ENCODE results near the gene CFL2. TPM values are rescaled to one million over a fixed set of nuclear protein-coding genes. Genes with fewer than 3 reads are reported as not detected.
"Not testable (repeated sequence)": the region's sequence is repeated elsewhere in the genome, so short reads cannot be mapped to it uniquely, and the experiment has no call there.

The CFL2 gene
- total RNA-seq, 1 donor from 2014 or later: 56.8 TPM

DNA sequence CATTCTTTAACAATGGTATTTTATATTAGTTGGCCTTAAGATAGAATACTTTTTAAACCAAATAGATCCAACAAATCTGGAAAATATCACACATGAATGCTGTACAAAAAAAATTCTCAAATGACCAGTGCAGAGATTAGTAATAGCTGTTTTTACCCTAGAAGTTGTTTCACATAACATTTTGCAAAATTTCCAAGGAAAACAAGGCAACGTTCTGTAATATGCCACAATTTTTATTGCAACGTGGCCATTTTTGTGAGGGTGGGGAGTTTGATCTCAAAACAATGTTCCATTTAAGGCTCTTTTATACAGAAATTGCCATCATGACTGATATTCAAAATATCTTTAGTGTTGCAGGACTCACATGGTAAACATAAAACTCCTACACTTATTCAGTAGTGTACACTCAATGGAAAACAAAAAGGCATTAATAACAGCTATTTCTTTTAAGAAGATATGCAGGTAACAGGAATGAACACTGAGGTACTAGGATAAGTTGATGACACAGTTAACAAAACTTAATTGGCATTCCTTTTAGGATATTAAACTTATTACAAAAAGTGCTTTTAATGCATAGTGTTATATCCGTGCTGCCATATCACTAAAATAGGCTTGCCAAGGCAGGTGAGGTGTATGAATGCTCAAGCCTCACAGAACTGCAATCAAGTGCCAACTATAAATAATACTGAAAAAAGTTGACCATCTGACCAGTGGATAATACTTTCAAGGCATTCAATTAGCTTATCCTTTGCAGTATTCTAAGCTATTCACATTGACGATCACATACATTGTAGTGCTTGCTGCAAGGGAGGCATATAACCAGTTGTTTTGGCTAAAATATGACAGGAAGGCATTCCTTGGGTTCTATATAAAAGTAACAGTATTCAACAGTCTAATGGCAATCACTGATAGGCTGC lies 2.3 kb downstream of the CFL2 start:
- no peak for DNase-seq

DNA sequence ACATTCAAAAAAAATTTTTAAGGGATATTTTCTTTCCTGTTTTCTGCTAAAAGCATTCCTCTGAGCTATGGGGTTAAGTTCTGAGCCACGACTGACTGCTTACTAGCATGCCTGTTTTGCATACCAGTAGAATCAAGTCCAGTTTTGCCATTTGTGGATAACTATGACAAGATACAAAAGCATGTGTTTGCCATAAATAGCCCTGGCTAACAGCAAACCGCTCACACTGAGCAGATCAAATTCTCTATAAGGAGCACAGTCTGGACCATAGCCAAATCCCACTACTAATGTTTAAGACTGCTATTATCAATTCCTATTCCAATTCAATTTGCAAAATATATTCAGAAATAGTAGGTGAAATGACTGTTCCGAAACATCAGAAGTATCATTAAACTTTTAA lies 3.2 kb downstream of the CFL2 start:
- DNase-seq: no peak

DNA sequence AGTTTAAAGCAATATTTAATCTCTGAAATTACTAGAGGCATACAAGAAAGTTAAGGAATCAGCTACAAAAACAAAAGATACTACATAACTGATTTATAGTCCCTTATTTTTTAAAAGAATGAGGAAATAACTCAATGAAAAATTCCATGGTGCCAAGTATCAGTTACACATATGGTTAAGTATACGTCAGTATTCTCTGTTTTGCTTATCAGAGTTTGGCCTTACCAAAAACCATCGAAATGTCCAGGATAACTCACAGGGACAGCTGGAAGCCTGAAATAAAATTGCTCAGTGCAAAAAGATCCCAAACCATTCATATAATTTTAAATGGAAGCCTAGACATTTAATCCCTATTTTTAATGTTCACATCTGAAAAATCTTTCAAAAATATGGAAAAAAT lies 3.6 kb downstream of the CFL2 start:
- DNase-seq: no peak

DNA sequence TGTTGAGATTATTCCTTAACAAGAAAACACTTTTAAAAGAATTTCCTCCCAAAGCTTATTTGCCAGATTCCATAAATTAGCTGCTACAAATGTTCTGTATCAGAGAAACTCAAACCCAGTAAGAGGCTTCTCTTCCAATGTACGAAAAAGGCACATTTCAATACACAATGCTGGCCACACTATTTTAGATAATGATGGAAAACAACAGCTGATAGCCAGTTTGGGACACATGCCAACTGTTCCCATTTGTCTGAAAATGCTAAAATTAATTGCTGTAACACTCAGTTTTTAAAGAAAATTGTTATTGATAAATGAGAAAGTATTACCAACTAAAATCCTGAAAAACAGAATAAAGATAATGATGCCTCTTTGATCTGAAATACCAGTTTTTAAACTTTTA lies 4.4 kb downstream of the CFL2 start:
- no peak for DNase-seq

DNA sequence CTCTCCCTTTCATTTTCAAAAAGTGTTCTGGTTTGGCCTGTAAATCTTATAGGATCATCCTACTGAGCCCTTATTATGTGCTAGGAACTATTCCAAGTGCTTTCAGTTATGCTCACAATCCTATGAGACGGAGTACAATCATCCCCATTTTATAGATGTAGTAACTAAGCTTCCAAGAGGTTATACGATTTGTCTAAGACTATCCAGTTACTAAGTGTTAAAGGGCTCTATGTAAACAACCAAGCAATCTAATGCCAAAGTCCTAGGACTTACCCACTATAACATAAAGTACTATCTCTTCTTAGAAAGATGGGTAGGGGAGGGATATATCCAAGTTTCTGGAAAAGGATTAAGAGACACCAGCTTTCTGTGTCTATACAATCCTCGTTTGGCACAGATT lies 6.7 kb downstream of the CFL2 start:
- DNase-seq: no peak

DNA sequence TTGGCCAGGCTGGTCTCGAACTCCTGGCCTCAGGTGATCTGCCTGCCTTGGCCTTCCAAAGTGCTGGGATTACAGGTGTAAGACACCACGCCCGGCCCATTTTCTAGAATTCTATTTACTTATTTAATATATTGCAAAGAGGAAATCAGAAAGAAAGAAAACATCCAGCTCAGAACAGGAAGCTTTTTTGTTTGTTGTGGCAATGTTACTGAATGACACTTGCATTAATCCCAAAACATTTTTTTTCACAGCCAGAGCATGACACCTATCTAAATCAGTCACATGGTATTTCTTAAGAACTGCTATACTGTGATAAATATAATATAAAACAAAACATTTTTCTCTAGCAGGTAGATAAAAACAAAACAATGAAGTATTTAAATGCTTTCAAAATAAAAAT lies 12.6 kb downstream of the CFL2 start:
- DNase-seq: no peak

DNA sequence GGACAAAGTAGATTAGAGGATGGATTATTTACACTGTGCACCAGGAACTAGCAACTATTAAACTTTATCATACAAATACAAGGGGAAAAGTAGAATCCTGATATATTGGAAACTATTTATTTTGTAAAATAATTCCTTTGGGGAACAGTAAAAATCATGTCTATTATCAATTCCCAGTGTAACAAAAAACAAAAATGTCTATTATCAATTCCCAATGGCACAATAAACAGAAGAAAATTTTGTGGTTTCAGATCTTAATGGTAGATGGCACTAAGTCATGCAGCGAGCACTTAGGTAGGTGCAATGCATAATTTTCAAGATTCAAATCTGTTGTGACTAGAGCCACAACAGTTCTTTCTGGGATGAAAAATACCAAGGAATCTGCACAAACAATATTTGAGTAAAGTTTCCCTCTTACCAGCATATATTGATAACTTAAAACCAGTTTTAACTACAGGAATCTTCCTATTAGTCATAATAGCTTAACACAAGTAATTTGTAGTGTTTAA lies 13.7 kb downstream of the CFL2 start:
- no peak for DNase-seq

DNA sequence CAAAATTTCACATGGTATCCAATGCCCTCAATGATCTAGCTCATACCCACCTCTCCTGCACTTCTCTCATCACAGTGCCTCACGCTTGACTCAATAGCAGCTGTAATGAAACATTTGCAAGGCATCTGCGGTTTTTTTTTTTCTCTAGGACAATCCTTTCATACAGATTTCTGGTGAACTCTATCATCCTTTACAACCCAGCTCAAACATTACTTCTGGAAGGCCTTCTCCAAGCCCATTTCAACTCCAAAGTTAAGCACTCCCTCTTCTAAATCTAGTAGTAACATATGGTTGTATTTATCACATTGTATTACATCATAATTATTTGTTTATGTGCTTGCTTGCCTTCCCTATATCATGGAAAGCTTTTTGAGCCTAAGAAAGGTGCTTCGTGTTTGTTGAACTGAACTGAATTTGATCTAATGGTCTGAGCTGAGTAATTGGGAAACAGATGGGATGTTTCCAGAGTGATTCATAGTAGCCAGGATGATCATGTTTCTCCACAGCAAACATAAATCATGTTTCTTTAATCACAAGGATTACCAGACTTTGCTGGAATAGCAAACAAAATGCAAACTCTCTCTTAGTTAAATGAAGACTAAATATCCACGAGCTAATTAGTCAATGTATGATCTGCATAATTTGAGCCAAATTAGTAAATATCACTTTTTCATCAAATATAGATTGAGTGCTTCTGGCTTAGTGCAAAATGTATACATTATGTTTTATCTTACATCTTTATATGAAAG lies 14.3 kb downstream of the CFL2 start:
- no peak for DNase-seq

DNA sequence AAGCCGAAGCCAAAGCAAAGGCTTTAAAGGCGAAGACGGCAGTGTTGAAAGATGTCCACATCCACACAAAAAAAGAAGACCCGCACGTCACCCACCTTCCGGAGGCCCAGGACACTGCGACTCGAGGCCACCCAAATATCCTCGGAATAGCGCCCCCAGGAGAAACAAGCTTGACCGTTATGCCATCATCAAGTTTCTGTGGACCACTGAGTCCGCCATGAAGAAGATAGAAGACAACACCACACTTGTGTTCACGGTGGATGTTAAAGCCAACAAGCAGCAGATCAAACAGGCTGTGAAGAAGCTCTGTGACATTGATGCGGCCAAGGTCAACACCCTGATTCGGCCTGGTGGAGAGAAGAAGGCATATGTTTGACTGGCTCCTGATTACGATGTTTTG lies 20.2 kb downstream of the CFL2 start:
- not testable (repeated sequence) for DNase-seq

DNA sequence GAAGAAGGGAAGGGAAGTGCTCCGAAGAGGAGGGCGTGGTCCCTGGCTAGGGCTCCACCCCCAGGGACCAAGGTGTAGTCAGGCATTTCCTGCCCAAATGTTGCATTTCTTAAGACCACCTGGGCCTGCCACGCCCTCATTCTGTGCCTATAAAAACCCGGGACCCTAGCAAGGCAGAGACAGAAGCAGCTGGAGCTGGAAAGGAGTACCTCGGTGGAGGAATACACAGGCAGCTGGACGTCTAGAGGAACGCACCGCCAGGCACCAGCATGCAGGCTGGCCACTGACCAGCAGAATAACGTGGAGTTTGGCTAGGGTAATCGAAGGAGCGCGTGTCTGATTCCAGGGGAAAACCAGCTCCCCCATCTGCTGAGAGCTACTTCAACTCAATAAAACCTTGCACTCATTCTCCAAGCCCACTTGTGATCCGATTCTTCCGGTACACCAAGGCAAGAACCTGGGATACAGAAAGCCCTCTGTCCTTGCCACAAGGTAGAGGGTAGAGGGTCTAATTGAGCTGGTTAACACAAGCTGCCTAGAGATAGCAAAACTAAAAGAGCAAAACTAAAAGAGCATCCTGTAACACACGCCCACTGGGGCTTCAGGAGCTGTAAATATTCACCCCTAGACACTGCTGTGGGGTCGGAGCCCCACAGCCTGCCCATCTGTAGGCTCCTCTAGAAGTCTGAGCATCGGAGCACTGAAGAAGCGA lies 21.0 kb downstream of the CFL2 start:
- DNase-seq: no peak

DNA sequence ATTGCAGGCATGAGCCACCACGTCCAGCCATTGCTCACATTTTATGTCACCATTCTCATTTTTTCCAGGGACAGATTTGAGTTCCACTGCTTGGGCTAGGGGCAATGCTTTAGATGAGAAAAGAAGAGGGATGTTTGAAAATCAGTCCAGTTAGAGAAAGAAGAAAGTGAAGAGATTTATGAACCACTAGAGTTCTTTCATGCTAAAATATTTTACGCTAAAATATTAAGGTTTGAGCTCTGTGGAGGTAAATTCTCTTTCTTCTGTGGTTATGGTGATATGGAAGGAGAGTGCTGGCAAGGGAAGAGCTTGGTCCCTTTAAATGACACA lies 21.5 kb downstream of the CFL2 start:
- no peak for DNase-seq

DNA sequence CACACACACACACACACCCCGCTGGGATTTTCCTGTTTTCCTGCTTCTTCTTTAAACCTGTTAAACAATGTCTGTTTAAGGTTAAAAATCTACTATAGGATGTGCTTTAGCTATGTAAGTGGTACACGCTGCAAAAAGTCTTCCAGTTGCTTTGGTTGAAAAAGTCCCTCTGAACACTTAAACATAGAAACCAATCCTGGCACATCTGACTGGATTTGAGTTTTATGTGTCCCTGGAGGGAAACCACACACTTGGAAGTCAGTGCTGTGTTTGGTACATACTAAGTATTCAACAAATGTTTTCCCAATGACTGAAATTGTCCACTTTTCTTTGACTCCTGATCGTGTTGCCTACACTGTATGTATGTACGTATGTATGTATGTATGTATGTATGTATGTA lies 22.0 kb downstream of the CFL2 start:
- DNase-seq: no peak

DNA sequence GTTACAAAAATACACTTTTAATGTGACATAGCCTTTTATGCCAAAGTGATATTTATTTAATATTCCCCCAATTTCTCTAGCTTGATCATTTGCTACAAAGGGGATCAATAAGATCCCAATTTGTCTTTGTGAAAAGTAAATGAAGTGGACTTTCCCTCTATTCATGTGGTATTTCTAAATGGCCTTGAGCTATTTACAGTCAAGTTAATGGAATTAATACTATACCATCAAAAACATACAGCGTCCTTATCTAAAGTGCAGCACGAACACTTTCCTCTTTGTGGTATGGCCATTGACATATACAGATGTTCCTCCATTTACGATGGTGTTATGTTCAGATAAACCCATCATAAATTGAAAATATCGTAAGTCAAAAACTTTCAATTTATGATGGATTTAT lies 23.2 kb downstream of the CFL2 start:
- DNase-seq: no peak

DNA sequence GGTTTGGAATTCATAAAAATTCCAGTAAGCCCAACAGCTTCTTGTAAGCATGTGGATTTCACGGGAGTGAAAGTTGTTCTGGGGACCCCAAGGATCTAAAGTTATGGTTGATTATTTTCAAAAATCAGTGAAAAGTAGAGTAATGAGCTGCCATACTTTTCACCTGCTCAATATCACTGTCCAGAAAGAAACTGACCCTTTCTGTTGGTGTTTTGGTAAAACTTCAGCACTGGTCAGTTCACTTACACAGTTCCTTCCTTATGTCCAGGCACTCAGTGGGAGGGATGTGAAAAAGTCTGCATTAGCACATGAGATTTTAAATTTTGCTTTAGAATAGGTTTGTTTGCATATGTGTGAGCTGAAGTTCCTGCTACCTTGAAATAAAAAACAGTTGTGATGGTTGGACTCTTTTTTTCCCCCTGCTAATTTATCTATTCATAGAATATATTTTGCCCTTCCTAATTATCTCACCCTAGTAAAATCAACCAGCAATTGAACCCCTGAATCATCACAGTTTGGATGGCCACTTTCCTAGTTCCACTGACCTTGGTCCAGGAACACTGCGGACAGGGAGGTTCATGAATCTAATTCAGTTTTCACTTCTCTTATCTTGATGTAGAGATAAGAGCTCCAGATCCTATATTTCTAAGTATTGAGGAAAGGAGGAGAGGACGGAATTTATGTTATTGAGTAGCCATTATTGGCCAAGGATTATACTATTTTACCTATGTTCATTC lies 25.8 kb downstream of the CFL2 start:
- no peak for DNase-seq

DNA sequence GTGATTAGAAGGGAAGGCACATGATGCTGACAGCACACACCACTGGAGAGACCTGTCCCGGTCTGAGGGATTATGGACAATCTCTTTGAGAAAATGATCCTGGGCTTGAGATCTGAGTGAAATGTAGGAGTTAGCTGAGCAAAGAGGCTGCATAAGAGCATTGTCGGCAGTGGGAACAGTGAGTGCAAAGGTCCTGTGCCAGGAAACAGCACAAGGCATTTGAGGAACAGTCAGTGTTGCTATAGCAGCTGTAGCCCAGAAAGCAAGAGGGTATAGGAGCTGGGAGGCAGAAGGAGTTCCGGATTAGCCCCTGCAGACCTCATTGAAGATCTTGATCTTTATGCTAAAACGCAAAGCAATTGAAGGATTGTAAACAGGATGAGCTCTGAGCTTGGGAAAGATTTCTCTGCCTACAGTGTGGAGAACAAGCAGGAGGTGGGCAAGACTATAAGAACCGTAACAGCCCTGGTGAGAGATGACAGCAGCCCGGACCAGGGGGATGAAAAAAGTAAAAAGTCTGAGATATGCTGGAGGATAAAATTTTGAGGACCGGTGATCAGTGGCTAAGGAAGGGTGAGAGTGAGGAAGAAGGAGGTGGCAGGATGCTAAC lies 28.5 kb downstream of the CFL2 start:
- DNase-seq: no peak

DNA sequence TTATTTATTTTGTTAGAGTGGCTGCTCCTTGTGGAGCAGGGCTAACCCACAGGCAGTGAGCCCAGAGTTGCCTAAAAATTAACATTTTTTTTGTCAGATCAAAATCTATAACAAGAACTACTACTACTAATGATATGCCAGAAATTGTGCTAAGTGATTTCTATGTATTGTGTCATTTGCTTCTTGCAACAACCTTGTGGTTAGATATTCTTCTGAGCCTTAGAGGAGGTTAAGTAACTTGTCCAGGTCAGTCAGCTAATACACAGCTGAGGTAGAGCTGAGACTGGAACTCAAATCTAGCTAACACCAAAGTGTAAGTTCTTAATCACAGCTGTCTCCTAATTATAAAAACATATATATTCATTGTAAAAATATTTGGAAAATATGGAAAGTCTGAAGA lies 29.8 kb downstream of the CFL2 start:
- no peak for DNase-seq

DNA sequence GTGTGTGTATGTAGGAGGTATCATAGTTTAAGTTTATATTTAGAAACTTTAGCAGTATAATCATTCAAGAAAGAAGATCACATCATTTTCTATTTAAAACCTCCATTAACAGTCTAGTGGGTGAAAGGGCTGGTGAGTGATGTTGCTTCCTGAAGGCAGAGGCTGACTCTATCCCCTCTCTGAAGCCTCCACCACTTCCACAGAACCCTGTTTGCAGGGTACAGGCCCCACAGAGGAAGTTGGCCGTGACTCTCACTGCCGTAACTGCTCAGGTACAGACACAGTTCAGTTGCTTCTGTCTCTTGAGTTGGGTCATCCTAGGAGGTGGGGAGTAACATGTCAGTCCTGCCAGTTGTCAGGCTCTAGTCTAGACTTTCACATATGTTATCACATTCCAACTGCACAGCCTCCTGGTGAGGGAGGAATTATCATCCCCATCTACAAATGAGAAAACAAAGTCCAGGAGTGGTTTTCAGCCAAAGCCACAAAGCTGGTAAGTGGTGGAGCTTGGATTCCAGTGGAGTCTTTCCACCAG lies 31.5 kb downstream of the CFL2 start:
- no peak for DNase-seq

DNA sequence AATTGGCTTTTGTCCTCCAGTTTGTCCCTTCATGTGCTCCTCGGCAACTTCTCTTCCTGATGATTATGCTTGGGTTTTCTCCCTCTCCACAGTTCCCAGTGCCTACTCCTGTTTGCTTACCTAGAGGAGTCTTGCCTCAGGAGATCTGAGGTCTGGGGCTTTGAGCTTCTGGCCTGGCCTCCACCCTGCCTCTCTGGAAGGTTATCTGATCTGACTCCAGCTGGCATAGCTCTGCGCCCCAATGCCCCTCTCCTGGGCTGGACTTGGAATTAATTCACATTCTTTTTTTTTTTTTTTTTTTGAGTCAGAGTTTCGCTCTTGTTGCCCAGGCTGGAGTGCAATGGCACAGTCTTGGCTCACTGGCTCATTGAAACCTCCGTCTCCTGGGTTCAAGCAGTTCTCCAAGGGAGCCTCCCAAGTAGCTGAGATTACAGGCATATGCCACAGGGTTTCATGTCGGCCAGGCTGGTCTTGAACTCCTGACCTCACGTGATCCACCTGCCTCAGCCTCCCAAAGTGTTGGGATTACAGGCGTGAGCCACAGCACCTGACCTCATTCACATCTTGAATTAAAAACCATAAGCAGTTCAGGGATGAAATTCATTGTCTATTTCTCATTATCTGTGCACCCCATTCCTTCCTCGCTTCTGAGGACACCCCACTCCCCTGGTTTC lies 33.5 kb downstream of the CFL2 start:
- no peak for DNase-seq

DNA sequence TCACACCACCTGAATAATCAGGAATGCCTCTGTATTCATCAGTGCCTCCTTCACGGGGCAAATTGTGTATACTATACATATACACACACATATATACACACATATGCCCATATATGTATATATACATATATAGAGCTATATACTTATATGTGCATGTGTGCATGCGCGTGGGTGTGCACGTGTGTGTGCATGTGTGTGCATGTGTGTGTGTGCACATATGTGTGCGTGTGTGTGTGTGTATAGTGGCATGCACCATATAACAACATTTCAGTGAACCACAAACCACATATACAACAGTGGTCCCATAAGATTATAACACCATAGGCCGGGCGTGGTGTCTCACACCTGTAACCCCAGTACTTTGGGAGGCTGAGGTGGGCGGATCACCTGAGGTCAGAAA lies 35.7 kb downstream of the CFL2 start:
- no peak for DNase-seq

DNA sequence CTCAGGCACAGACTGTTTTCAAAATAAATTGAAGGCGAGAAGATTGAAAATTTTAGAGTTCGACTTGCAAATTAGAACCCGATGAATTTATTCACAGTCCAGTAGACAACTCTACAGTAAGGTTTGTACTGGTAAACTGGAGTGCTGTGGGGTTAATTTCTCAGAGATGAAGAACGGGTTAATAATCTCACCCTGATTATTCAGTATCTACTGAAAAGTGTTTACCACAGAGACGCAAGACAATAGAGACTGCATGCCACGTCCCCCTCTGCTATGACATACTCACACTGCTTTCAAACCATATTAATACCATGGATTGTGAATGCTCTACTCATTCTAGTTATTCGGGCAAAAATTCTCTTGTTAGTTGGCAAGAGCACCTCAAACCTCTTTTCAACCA lies 36.1 kb downstream of the CFL2 start:
- no peak for DNase-seq

All from occipital lobe (tissue), 2 donors.